Keratinocyte (primary cell): ENCODE results near the gene KRTAP10-6. TPM values are rescaled to one million over a fixed set of nuclear protein-coding genes. Genes with fewer than 3 reads are reported as not detected.

Experiments
- DNase-seq: peaks from one replicate; pipeline ENCODE4 v3.0.0-alpha.2; 2011; ENCODE audit warnings: low read depth, missing footprints, low spot score
- FAIRE-seq: peaks from 2 replicates; lab custom pipeline; 2011; peaks lifted over from hg19 to GRCh38; lab: Jason Lieb, UNC
- H2AFZ ChIP-seq: 2 replicates; pipeline ENCODE4 v1.6.0; 2012; ENCODE audit warnings: low read length, control low read depth, inconsistent platforms; ENCODE audit not compliant: control insufficient read depth
- H3K27ac ChIP-seq: 2 replicates; pipeline ENCODE4 v1.5.1; 2011; ENCODE audit warnings: low read length; ENCODE audit not compliant: control insufficient read depth, insufficient read depth
- H3K27me3 ChIP-seq: 3 replicates; pipeline ENCODE4 v1.6.0; 2011; ENCODE audit warnings: low read length; ENCODE audit not compliant: control insufficient read depth, insufficient read depth; ENCODE audit errors: extremely low read depth
- H3K36me3 ChIP-seq, 2 experiments: 2 replicates in 1 of 2; 3 replicates in 1 of 2; pipeline ENCODE4 v1.5.1; 2011; ENCODE audit warnings: low read length in 2 of 2, mild to moderate bottlenecking in 1 of 2; ENCODE audit not compliant: control insufficient read depth in 2 of 2, insufficient read depth in 2 of 2; ENCODE audit errors: extremely low read depth in 1 of 2
- H3K4me1 ChIP-seq: 3 replicates; pipeline ENCODE4 v1.5.1; 2011; ENCODE audit warnings: low read length; ENCODE audit not compliant: control insufficient read depth, insufficient read depth; ENCODE audit errors: extremely low read depth
- H3K4me2 ChIP-seq: 3 replicates; pipeline ENCODE4 v1.6.0; 2011; ENCODE audit warnings: low read depth, low read length; ENCODE audit not compliant: control insufficient read depth, insufficient read depth; ENCODE audit errors: extremely low read depth
- H3K4me3 ChIP-seq, 3 experiments: fragments of 200-600 bp in 1 of 3; sonication (generic) in 1 of 3; 2 replicates in 2 of 3; 3 replicates in 1 of 3; pipeline ENCODE4 v1.5.1; 2011 to 2016; ENCODE audit warnings: low read length in 3 of 3, mild to moderate bottlenecking in 3 of 3, control low read depth in 2 of 3, inconsistent platforms in 1 of 3, low read depth in 1 of 3, mixed read lengths in 1 of 3, mixed run types in 1 of 3, moderate library complexity in 1 of 3; ENCODE audit not compliant: control insufficient read depth in 2 of 3, insufficient read depth in 2 of 3; ENCODE audit errors: extremely low read depth in 1 of 3
- H3K79me2 ChIP-seq: 2 replicates; pipeline ENCODE4 v1.6.0; 2012; ENCODE audit warnings: low read length; ENCODE audit not compliant: control insufficient read depth, insufficient read depth
- H3K9ac ChIP-seq: 3 replicates; pipeline ENCODE4 v1.6.0; 2011; ENCODE audit warnings: low read length; ENCODE audit not compliant: control insufficient read depth, insufficient read depth; ENCODE audit errors: extremely low read depth
- H3K9me1 ChIP-seq: 3 replicates; pipeline ENCODE4 v1.6.0; 2011; ENCODE audit warnings: low read length; ENCODE audit not compliant: control insufficient read depth, insufficient read depth; ENCODE audit errors: extremely low read depth
- H3K9me3 ChIP-seq: 2 replicates; pipeline ENCODE4 v1.5.1; 2012; ENCODE audit warnings: low read depth, low read length; ENCODE audit not compliant: control insufficient read depth
- H4K20me1 ChIP-seq: 3 replicates; pipeline ENCODE4 v1.6.0; 2011; ENCODE audit warnings: low read length; ENCODE audit not compliant: control insufficient read depth, insufficient read depth; ENCODE audit errors: extremely low read depth
- EZH2 ChIP-seq: IDR thresholded peaks from one replicate; pipeline ENCODE4 v1.6.1; 2012; ENCODE audit warnings: inconsistent platforms, mild to moderate bottlenecking, low read length, moderate library complexity
- dilution Hi-C: fragments of 300-500 bp; cut with MboI; formaldehyde crosslinking; loops from one replicate; pipeline ENCODE4 v1.7.0; 2020; ENCODE audit warnings: low sequenced_read_pairs; ENCODE audit not compliant: extremely low pct_ligation_motif_present
- polyA plus RNA-seq, 5 experiments: library from polyadenylated mRNA; depleted of rRNA in 3 of 5; stranded (reverse) in 3 of 5; stranded (forward) in 1 of 5; unstranded in 1 of 5; fragments of >200 nt; gene quantifications; 1 replicate in 1 of 5; 2 replicates in 3 of 5; 3 replicates in 1 of 5; pipeline versions ENCODE4 v1.2.1 to v1.2.3, GENCODE V29; 2011 to 2012; ENCODE audit warnings: missing spikeins in 2 of 5, low read depth in 1 of 5, low replicate concordance in 1 of 5
- TF ChIP-seq, protein P1 (sequence below), 3 experiments: IDR thresholded peaks in 1 of 3; conservative IDR thresholded peaks in 1 of 3; optimal IDR thresholded peaks in 1 of 3; 2 replicates in 2 of 3; 3 replicates in 1 of 3; pipeline versions ENCODE3 to v1.5.1; 2011; ENCODE audit warnings: low read length in 3 of 3, mild to moderate bottlenecking in 3 of 3, moderate library complexity in 2 of 3, control low read depth in 1 of 3, inconsistent platforms in 1 of 3; ENCODE audit not compliant: insufficient read depth in 2 of 3; ENCODE audit errors: extremely low read depth in 1 of 3

KRTAP10-6 gene
- polyA plus RNA-seq, 1 donor (not counting 4 experiments of a cell fraction or from before 2014, with no cell fraction given), result not detected

DNA sequence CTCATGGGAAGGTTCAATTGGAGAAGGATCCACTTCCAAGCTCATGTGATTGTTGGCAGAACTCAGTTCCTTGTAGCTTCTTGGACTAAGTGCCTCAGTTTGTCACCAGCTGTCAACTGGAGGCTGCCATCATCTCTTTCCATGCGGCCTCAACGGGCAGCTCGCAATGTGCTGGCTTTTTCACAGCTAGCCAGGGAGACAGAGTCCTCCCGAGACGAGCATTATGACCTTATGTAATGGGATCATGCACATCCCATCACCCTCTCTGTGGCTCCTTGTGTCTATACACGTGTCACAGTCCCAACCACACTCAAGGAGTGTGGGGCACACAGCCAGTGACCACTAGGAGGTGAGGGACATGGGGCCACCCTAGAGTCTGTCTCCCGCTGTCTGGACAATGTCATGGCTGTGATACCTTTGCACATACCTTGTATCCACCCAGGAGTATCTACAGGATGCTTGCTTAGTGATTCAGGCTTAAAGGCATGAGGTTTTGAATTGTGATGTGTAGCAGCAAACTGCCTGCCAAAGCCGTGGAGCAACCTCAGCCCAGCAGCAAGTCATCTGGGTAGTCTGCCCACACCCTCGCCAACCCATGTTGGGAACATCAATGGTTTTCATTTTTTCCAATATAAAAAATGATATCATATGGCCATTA is 3.9 kb upstream of the KRTAP10-6 start:
- Histone ChIP-seq H3K79me2 (no peaks in the 10 kb centered on the region), H4K20me1 (no peaks in the 10 kb centered on the region), H3K4me2 (no peak overlapping the region), H3K9ac (no peak overlapping the region), H3K36me3 (no peaks in the 10 kb centered on the region), H3K4me3 (no peak overlapping the region), H3K9me3 (no peaks in the 10 kb centered on the region), H2AFZ (no peak overlapping the region), H3K27ac (no peak overlapping the region), H3K4me1 (peaks cover 7% of the 10 kb centered on the region), H3K9me1 (no peaks in the 10 kb centered on the region), H3K27me3 (no peaks in the 10 kb centered on the region)
- DNase-seq, result no peak
- dilution Hi-C loops, result no loop called here
- peak; percentile 74 for FAIRE-seq
- TF ChIP-seq EZH2, result no peak
- TF ChIP-seq, protein P1, sequence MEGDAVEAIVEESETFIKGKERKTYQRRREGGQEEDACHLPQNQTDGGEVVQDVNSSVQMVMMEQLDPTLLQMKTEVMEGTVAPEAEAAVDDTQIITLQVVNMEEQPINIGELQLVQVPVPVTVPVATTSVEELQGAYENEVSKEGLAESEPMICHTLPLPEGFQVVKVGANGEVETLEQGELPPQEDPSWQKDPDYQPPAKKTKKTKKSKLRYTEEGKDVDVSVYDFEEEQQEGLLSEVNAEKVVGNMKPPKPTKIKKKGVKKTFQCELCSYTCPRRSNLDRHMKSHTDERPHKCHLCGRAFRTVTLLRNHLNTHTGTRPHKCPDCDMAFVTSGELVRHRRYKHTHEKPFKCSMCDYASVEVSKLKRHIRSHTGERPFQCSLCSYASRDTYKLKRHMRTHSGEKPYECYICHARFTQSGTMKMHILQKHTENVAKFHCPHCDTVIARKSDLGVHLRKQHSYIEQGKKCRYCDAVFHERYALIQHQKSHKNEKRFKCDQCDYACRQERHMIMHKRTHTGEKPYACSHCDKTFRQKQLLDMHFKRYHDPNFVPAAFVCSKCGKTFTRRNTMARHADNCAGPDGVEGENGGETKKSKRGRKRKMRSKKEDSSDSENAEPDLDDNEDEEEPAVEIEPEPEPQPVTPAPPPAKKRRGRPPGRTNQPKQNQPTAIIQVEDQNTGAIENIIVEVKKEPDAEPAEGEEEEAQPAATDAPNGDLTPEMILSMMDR (optimal IDR thresholded peaks at IDR 0.05 in 1 of 3, IDR thresholded peaks at IDR 0.05 in 1 of 3, conservative IDR thresholded peaks at IDR 0.05 in 1 of 3; ENCODE audit: extremely low read depth in 1 of 3, insufficient read depth in 2 of 3, low read length in 3 of 3), result no peak

DNA sequence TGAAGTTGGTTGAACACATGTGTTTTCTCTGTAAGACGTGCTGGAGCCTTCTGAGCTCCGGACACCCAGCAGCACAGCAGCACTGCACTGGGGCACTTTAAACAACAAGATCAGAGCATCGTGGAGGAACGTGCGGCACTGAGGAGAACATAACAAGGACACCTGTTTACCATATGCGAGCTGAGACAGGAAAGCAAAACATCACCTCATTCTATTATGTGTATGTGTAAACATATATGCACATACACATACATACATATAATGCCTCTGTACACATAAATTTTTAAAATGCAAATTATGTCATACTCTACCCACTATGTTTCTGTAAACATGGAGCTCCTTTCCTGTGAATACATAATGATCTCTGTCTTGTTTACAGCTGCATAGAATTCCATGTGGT is 3.2 kb upstream of the KRTAP10-6 start:
- no peak overlapping the region for H3K4me3 ChIP-seq
- H3K9ac ChIP-seq, result no peak overlapping the region
- no peak overlapping the region for H3K4me2 ChIP-seq
- no peaks in the 10 kb centered on the region for H4K20me1 ChIP-seq
- no peaks in the 10 kb centered on the region for H3K27me3 ChIP-seq
- H3K9me3 ChIP-seq, result no peaks in the 10 kb centered on the region
- DNase-seq (no peak), FAIRE-seq (no peak)
- no peak overlapping the region for H2AFZ ChIP-seq
- no peaks in the 10 kb centered on the region for H3K79me2 ChIP-seq
- peaks cover 7% of the 10 kb centered on the region for H3K4me1 ChIP-seq
- dilution Hi-C loops, result no loop called here
- no peaks in the 10 kb centered on the region for H3K9me1 ChIP-seq
- H3K36me3 ChIP-seq, result no peaks in the 10 kb centered on the region
- TF ChIP-seq EZH2, result no peak
- TF ChIP-seq, protein P1 (optimal IDR thresholded peaks at IDR 0.05 in 1 of 3, IDR thresholded peaks at IDR 0.05 in 1 of 3, conservative IDR thresholded peaks at IDR 0.05 in 1 of 3; ENCODE audit: extremely low read depth in 1 of 3, insufficient read depth in 2 of 3, low read length in 3 of 3), result no peak
- no peak overlapping the region for H3K27ac ChIP-seq
